Ascending aorta (tissue), 2 donors: ENCODE results near the gene SCAF4. TPM values are rescaled to one million over a fixed set of nuclear protein-coding genes. Genes with fewer than 3 reads are reported as not detected.
A peak's percentile ranks its signal among the peaks of the same experiment; 100 is the strongest.
"Not testable (repeated sequence)": the region's sequence is repeated elsewhere in the genome, so short reads cannot be mapped to it uniquely, and the experiment has no call there.

Experiments used
- DNase-seq, 2 donors: peaks; one replicate each; pipeline ENCODE4 v3.0.0-alpha.2; 2019; ENCODE audit warnings: low spot score in 2 of 2
- H3K27ac ChIP-seq, 2 donors: fragments of 200-600 bp; sonication (generic); one replicate each; pipeline ENCODE4 v1.5.1; 2016 to 2017; ENCODE audit warnings: mild to moderate bottlenecking in 1 of 2
- H3K27me3 ChIP-seq: fragments of 200-600 bp; sonication (generic); one replicate; pipeline ENCODE4 v1.5.1; 2017
- H3K36me3 ChIP-seq, 2 donors: fragments of 200-600 bp; sonication (generic); one replicate each; pipeline ENCODE4 v1.5.1; 2016
- H3K4me1 ChIP-seq, 2 donors: fragments of 200-600 bp; sonication (generic); one replicate each; pipeline ENCODE4 v1.5.1; 2016 to 2017; ENCODE audit warnings: mild to moderate bottlenecking in 1 of 2
- H3K4me3 ChIP-seq, 2 donors: fragments of 200-600 bp; sonication (generic); one replicate each; pipeline ENCODE4 v1.5.1; 2016 to 2017; ENCODE audit warnings: mild to moderate bottlenecking in 1 of 2
- H3K9me3 ChIP-seq, 2 donors: fragments of 200-600 bp; sonication (generic); one replicate each; pipeline ENCODE4 v1.5.1; 2016
- intact Hi-C: fragments of 100-400 bp; cut with DNase I; formaldehyde crosslinking; loops from one replicate; pipeline ENCODE4 v1.15.1; 2023
- total RNA-seq: library from RNA; depleted of rRNA; stranded (reverse); fragments of >200 nt; gene quantifications from one replicate; pipeline ENCODE4 v1.1.0, GENCODE V29; 2016
- TF ChIP-seq, protein P1 (sequence below), 3 experiments: fragments of 200-600 bp in 2 of 3; fragments of 450-650 bp in 1 of 3; sonication (generic) in 2 of 3; IDR thresholded peaks; one replicate each; pipeline ENCODE4 v1.5.1; 2016 to 2019; ENCODE audit warnings: antibody characterized with exemption in 3 of 3, mild to moderate bottlenecking in 1 of 3, moderate library complexity in 1 of 3

The SCAF4 gene
- total RNA-seq, 1 donor from 2014 or later = 31.2 TPM

DNA sequence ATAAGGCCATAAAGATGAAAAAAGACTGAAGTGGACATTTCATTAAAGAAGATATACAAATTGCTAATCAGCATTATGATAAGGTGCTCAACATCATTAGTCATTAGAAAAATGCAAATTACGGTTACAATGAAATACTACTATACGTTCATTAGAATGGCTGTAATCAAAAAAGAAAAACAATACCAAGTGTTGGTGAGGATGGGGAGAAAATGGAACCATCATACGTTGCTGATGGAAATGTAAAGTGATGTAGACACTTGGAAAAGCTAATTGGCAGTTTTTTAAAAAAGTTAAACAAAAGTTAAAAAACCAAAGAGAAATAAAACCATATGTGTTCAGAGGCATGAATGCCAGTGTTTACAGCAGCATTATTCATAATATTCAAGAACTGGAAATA, 81.0 kb downstream of the SCAF4 start:
- intact Hi-C loops = no loop called here
- no peak for DNase-seq
- no peak overlapping the region for H3K4me3 ChIP-seq
- H3K27me3 ChIP-seq = no peaks in the 10 kb centered on the region
- TF ChIP-seq, protein P1, sequence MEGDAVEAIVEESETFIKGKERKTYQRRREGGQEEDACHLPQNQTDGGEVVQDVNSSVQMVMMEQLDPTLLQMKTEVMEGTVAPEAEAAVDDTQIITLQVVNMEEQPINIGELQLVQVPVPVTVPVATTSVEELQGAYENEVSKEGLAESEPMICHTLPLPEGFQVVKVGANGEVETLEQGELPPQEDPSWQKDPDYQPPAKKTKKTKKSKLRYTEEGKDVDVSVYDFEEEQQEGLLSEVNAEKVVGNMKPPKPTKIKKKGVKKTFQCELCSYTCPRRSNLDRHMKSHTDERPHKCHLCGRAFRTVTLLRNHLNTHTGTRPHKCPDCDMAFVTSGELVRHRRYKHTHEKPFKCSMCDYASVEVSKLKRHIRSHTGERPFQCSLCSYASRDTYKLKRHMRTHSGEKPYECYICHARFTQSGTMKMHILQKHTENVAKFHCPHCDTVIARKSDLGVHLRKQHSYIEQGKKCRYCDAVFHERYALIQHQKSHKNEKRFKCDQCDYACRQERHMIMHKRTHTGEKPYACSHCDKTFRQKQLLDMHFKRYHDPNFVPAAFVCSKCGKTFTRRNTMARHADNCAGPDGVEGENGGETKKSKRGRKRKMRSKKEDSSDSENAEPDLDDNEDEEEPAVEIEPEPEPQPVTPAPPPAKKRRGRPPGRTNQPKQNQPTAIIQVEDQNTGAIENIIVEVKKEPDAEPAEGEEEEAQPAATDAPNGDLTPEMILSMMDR (IDR thresholded peaks at IDR 0.05) = no peak
- no peaks in the 10 kb centered on the region for H3K9me3 ChIP-seq
- no peak overlapping the region for H3K27ac ChIP-seq
- H3K4me1 ChIP-seq = no peaks in the 10 kb centered on the region
- no peaks in the 10 kb centered on the region for H3K36me3 ChIP-seq

DNA sequence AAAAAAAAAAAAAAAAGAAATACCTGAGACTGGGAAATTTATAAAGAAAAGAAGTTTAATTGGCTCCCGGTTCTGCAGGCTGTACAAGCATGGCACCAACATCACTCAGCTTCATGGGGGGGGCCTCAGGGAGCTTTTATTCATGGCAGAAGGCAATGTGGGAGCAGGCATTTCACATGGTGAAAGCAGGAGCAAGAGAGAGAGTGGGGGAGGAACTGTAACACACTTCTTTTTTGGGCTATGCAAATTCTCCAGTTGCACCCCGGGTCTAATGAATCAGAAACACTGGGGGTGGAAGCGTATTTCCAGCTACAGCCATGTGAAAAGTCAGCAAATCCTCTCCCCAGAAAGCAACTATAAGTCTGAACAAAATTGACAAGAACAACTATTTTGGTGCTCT, 84.3 kb downstream of the SCAF4 start:
- TF ChIP-seq, protein P1 (IDR thresholded peaks at IDR 0.05) = no peak
- no peak for DNase-seq
- Histone ChIP-seq H3K27ac (no peak overlapping the region), H3K27me3 (no peaks in the 10 kb centered on the region), H3K36me3 (no peaks in the 10 kb centered on the region), H3K4me3 (no peak overlapping the region), H3K4me1 (no peaks in the 10 kb centered on the region), H3K9me3 (no peaks in the 10 kb centered on the region)
- intact Hi-C loops = no loop called here

DNA sequence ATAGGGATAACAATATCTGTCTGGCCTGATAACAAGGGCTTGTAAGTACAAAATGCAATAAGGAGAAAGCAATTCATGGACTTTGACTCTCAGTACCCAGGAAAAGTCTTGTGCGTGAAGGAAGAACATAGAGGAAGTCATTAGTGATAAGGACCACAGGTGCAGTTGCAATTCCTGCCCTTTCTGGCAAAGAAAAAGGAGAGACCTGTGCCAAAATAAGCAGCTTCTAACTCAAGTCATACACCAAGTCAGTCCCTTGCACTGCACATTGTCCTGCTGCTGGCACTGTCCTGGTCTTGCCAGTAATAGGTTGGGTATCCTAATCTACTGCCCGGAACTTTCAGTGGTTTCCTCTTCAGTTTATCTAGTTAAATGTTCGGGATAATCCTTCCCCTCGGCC, 87.3 kb downstream of the SCAF4 start:
- no peak for DNase-seq
- H3K9me3 ChIP-seq = no peaks in the 10 kb centered on the region
- no peaks in the 10 kb centered on the region for H3K4me1 ChIP-seq
- H3K27me3 ChIP-seq = no peaks in the 10 kb centered on the region
- no peaks in the 10 kb centered on the region for H3K36me3 ChIP-seq
- intact Hi-C loops = no loop called here
- TF ChIP-seq, protein P1 (IDR thresholded peaks at IDR 0.05) = no peak
- no peak overlapping the region for H3K4me3 ChIP-seq
- no peak overlapping the region for H3K27ac ChIP-seq

DNA sequence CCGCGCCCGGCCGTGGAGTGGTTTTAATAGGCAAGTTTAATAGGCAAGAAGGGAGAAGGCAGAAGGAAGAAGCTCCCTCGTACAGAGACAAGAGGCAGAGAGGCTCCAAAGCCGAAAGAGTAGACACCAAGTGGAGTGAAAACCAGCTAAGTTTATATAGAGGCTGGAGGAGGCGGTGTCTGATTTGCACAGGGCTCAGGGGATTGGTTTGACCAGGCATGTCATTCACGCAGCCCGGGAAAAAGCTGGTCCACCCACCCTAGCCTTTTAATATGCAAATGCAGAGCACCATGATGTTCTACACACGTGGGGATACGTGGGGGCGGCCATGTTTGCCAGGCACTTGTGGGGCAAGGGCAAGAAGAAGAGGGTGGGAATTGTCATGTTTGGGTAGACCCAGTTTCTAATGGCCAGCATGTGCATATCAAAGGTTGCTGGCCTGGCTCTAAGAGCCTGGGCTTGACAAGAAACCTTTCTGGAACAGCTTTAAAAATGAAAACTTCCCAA, 90.4 kb downstream of the SCAF4 start:
- intact Hi-C loops = no loop called here
- Histone ChIP-seq H3K4me1 (no peaks in the 10 kb centered on the region), H3K4me3 (no peak overlapping the region), H3K36me3 (no peaks in the 10 kb centered on the region), H3K27ac (no peak overlapping the region), H3K9me3 (peaks cover 0 to 7% of the 10 kb centered on the region in 2 donors), H3K27me3 (no peaks in the 10 kb centered on the region)
- TF ChIP-seq, protein P1 (IDR thresholded peaks at IDR 0.05) = no peak
- no peak for DNase-seq

DNA sequence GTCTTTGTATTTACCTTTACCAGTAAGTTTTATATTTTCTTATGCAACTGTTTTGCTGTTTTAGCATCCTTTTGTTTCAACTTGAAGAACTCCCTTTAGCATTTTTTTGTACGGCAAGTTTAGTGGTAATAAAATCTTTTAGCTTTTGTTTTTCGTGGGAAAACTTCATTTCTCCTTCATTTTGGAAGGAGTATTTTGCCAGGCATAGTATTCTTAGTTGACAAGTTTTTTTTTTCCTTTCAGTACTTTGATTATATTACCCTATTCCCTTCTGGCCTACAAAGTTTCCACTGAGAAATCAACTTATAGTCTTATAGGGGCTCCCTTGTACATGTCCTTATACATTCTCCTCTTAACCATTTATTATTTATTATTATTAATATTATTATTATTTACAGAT, 95.0 kb downstream of the SCAF4 start:
- no peak for DNase-seq
- peaks cover 0 to 10% of the 10 kb centered on the region in 2 donors for H3K9me3 ChIP-seq
- no peaks in the 10 kb centered on the region for H3K36me3 ChIP-seq
- TF ChIP-seq, protein P1 (IDR thresholded peaks at IDR 0.05) = no peak
- no peak overlapping the region for H3K4me3 ChIP-seq
- no peaks in the 10 kb centered on the region for H3K27me3 ChIP-seq
- intact Hi-C loops = no loop called here
- H3K4me1 ChIP-seq = no peaks in the 10 kb centered on the region
- no peak overlapping the region for H3K27ac ChIP-seq

DNA sequence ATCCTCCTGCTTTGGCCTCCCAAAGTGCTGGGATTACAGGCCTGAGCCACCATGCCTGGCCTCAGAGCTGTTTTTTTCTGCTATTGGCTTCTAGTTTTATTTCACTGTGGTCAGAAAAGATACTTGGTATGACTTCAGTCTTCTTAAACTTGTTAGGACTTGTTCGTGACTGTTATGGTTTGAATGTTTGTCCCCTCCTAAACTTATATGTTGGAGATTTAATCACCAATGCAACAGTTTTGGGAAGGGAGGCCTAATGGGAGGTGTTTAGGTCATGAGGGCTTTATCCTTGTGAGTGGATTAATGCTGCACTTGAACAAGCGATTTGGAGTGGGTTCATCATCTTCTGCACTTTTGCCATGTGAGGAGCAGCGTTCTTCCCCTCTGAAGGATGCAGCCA, 96.9 kb downstream of the SCAF4 start:
- intact Hi-C loops = no loop called here
- Histone ChIP-seq H3K4me3 (no peak overlapping the region), H3K27me3 (no peaks in the 10 kb centered on the region), H3K9me3 (peaks cover 0 to 10% of the 10 kb centered on the region in 2 donors), H3K36me3 (no peaks in the 10 kb centered on the region), H3K27ac (no peak overlapping the region), H3K4me1 (no peaks in the 10 kb centered on the region)
- TF ChIP-seq, protein P1 (IDR thresholded peaks at IDR 0.05) = no peak
- DNase-seq = no peak

DNA sequence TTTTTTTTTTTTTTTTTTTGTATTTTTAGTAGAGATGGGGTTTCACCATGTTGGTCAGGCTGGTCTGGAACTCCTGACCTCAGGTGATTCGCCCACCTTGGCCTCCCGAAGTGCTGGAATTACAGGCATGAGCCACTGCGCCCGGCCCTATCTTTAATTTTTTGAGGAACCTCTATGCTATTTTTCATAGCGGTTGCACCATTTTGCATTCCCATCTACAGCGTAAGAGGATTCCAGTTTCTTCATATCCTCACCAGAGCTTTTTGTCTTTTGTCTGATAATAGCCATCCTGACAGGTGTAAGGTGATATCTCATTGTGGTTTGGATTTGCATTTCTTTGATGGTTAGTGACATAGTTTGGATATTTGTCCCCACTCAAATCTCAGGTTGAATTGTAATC, 100.0 kb downstream of the SCAF4 start:
- H3K4me1 ChIP-seq, H3K27ac ChIP-seq, H3K9me3 ChIP-seq, H3K36me3 ChIP-seq, H3K27me3 ChIP-seq, H3K4me3 ChIP-seq, intact Hi-C loops: not testable (repeated sequence)
- peak in 1 of 2 donors; percentile 13 for DNase-seq
